ENCODE measurements around the gene NPAS2. TPM values are rescaled to one million over a fixed set of nuclear protein-coding genes. Genes with fewer than 3 reads are reported as not detected.
A peak's percentile ranks its signal among the peaks of the same experiment; 100 is the strongest.

Gene NPAS2
- total RNA-seq, 1 donor from 2014 or later = 11.7 TPM

DNA sequence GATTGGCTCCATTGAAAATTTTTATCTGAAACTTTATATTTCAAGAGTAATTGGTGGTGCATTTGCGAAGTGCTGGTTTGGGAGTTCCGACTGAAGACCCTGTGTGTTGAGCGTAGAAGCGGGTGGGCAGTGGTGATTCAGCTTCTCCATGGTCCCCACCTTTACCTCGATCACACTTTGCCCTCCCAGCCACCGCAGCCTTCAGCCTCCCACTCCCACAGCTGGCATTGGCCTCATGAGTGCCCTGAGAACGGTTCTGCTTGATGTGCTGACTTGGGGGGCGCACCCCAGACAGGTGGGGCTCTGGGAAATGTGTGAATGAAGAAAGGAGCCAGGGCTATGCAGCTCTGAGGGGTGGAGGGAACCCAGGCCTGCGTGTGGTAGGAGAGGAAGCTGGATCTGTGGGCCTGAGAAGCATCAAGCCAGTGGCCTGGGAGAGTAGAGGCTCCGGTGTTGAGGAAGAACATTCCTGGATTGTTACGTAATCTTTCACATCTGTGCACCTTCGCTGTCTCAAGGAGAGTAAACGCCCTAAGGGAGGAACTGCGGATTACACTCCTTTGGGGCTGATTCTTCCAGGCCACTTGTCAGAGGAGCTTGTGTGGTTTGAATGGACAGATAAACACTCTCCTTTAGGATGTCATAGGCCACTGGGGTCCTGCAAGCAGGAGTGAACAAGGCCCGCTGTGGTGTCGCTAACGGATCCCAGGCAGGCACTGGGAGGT lies 83.8 kb downstream of the NPAS2 start:
- DNase-seq (ENCODE audit: low read depth in 2 of 2) = no peak

- peak in 1 of 2 donors; percentile 39 for DNase-seq (ENCODE audit: low read depth in 2 of 2)
Measured at GRCh38 chr2:100905132-100905805, 85.3 kb downstream of the NPAS2 start.

DNA sequence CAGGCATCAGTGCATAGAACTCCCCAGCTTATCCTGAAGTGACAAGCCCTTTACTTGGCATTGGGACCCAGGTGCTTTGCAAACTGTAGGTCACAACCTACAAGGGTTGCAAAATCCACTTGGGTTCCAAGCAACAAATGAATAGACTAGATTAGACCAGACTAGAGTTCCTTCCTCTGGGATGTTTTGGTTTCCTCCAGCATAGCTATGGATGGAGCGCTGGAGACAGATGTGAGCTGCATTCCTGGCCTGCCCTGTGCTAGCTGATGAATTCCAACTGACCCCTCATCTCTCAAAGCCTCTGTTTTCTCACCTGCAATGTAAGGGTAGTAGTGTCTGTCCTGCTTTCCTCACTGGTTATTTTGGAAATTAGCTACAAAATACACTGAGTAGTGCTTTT lies 86.2 kb downstream of the NPAS2 start:
- peak; percentile 49 to 73 for DNase-seq (ENCODE audit: low read depth in 2 of 2)

DNA sequence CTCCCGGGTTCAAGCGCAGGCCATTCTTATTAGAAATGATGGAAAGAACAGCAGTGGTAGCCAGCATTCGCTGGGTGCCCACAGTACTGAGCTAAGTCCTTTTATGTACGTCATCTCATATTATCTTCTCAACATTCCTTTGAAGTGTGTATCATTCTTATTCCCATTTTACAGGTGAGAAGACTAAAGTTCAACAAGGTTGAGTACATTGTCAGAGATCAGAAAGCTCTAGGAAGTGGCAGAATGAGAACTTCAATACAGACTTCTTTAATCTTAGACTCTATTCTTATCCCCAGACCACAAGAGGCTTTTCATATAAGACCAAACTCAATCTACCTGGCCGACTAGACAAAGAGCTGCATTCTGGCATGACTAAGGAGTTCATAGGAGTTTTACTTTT lies 86.7 kb downstream of the NPAS2 start:
- no peak for DNase-seq (ENCODE audit: low read depth in 2 of 2)

GRCh38 chr2:100907832-100908231 lies 87.9 kb downstream of the NPAS2 start:
- DNase-seq (ENCODE audit: low read depth in 2 of 2) = peak; percentile 68 to 82

- no peak for DNase-seq (ENCODE audit: low read depth in 2 of 2)
Measured at GRCh38 chr2:100909534-100910081, 89.7 kb downstream of the NPAS2 start.

DNA sequence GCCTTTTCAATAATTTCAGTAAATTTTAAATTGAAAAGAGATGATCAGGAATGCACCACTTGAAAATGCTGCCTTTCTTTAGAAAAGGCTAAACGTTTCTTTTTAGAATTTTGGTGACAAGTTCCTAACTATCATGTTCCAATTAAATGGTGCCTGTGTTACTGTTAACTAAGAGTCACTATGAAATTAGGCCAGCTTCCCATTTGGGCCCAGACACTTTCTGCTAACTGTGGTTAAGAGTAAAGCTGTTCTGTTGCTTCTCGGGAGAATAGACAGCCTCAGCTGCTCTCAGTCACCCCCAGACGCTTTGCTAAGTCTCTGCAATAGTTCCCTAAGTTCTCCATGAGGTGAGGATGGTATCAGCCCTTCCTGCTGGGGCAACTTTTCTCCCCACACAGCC lies 90.2 kb downstream of the NPAS2 start:
- DNase-seq (ENCODE audit: low read depth in 2 of 2) = no peak

DNA sequence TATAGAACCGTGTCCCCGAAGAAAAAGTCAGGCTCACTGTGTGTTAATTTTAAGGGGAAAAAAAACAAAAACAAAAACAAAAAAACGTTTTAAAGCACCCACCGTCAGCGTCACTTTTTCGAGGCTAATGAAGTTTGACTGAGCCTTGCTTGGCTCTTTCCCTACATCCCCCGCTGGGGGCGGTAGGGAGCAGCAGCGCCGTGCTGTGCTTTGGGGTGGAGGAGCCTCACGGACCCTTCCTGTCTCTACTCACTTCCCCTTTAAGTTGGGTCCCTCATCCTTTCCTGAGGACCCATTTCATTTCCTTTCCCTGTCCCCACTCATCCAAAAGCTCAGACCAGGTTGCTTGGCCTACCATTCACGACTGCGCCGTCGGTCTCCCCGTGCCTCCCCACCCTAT lies 99.4 kb downstream of the NPAS2 start:
- no peak for DNase-seq (ENCODE audit: low read depth in 2 of 2)

- DNase-seq (ENCODE audit: low read depth in 2 of 2) = no peak
Measured at GRCh38 chr2:100921685-100922161, 101.8 kb downstream of the NPAS2 start.

- no peak for DNase-seq (ENCODE audit: low read depth in 2 of 2)
Measured at GRCh38 chr2:100923461-100924060, 103.6 kb downstream of the NPAS2 start.

- DNase-seq (ENCODE audit: low read depth in 2 of 2) = peak in 1 of 2 donors; percentile 40
Measured at GRCh38 chr2:100924122-100924519, 104.2 kb downstream of the NPAS2 start.

DNA sequence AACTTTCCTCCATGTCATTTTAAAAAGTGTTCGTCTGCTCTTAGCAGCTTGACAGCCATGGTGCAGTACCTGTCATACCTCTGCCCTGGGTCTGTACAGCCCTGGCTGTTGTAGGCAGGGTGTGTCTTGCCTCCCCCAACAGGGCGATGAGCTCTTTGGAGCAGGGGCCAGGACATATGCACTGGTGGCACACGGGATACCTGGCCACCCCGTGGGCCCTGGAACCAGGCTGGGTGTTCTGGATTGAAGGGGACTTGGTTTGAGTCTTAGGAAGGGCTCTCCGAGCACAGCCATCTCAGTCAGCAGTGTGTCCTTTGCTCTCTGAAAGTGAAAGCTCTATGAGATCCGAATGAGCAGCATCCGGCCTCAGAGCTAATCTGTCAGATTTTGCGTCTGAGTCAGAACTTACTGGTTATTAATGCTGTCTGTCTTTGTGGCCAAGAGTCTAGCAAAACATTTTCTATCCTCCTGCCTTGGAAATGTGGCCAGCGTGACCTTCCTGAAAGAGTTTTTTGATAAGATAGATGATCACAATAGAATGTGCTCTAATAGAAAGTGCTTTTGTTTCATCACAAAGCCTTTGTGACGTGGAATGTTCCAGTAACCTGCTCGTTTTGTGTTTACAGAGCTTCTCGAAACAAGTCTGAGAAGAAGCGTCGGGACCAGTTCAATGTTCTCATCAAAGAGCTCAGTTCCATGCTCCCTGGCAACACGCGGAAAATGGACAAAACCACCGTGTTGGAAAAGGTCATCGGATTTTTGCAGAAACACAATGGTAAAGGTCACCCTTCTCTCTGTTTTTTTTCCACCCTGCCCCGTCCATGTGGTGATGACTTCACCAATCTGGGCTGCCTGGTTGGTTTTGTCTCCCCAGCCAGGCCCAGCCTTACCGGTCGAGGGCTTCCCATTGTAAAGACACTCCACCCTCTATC lies 104.8 kb downstream of the NPAS2 start:
- DNase-seq (ENCODE audit: low read depth in 2 of 2) = peak; percentile 98 to 99

GRCh38 chr2:100928235-100928634 lies 108.3 kb downstream of the NPAS2 start:
- no peak for DNase-seq (ENCODE audit: low read depth in 2 of 2)

DNA sequence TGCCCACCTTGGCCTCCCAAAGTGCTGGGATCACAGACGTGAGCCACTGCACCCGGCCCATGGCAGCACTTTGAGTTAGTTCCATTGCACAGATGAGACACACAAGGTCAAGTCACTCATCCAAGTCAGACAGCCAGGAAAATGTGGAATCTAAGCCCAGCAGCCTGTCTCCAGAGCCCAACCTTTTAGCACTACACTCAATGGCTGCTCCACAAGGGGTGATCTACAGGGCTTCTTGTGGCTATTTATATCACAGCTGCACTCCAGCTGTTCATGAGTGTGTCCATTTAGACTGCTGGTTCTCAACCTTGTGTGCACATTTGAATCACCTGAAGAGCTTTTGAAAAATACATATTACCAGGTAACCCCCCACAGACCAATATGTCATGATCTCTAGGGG lies 109.2 kb downstream of the NPAS2 start:
- no peak for DNase-seq (ENCODE audit: low read depth in 2 of 2)

DNA sequence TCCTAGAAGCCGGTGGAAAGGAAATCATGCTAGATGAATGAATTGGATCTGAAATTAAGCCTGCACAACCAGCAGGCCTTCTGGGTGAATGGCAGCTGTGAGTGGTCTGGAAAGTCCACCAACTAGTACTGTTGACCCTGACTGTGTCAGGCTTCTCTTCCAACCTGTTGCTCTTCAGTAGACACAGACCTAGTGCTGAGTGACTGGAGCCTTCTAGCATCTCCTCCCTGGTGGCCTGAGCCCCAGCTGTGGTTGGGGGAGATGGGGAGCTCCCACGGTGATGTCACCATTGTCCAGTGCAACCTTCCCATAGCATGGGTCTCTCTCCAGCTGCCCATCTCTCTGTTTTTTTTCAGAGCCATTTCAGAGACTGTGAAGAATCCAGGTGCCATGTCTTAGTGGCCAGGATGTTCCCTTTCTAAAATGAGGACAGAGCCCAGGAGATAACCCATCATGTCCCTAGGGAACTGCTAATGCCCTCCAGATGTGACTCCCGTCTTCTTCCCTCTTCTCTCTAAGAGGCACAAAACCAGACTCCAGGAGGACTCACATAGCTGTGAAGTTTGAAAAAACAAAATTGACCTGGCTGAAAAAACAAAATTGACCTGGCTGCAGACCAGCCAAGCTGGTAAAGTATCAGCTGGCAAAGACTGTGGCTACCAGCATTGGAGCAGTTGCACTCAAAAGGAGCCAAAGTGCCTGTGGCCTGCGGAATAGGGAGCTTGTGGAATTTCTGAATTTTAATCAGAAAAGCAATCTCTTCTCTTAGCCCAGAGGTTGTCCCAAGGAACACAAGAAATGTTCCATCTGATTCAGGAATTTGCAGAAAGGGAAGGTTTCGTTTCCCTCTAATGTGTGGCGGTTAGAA lies 114.8 kb downstream of the NPAS2 start:
- no peak for DNase-seq (ENCODE audit: low read depth in 2 of 2)

DNA sequence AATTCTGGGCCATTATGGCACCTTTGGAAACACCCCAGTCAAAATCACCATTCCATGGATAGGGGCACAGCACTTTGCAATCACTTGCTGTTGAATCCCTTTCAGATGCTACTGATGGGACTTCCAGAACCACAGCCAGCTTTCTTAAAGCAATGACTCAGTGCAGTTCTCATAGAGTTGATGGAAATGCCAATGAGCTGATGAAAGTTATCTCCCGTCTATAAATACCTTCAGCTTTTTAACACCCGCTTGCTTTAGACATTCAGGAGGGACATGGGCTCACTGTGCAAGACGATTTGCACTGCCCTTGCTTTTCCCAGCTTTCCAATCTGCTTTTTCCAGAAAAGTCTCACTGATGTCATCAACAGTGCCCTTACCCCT lies 115.4 kb downstream of the NPAS2 start:
- peak in 1 of 2 donors; percentile 77 for DNase-seq (ENCODE audit: low read depth in 2 of 2)

GRCh38 chr2:100936070-100936741 lies 116.3 kb downstream of the NPAS2 start:
- DNase-seq (ENCODE audit: low read depth in 2 of 2) = no peak

DNA sequence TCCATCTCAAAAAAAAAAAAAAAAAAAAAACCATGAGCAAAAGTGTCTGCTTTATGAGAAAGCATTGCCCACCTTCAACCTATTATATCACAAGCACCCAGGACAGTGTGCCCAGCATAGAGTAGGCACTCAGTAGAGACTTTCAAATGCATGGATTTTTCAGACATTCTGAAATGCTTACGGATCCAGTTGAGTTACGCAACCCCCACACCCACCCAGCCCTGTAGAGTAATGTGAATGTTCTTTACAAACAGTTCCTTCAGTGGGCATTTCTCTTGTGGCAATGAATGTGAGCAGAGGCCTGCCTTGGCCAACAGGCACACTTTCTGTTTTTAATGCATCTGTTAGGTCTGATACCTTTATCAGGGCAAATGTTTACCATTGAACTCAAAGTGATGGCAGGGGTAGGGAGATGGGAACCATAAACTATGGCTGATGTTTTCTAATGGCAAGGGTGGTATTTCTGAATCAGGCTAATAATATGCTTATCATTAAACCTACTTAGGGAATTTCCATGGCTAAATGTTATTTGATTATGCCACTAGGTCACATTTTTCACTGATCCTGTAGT lies 117.1 kb downstream of the NPAS2 start:
- DNase-seq (ENCODE audit: low read depth in 2 of 2) = no peak
